ENCODE results near the gene PRDX1. TPM values are rescaled to one million over a fixed set of nuclear protein-coding genes. Genes with fewer than 3 reads are reported as not detected.
A peak's percentile ranks its signal among the peaks of the same experiment; 100 is the strongest.

Gene PRDX1
- total RNA-seq, 4 donors from 2014 or later: 120 to 291 (median 189) TPM

GRCh38 chr1:45498279-45498678 is 23.4 kb downstream of the PRDX1 start:
- Histone ChIP-seq H3K36me3 (no peaks in the 10 kb centered on the region), H3K9me3 (no peaks in the 10 kb centered on the region), H3K27me3 (no peaks in the 10 kb centered on the region), H3K4me1 (peaks cover 6 to 28% (median 15%) of the 10 kb centered on the region in 4 donors), H3K27ac (no peak overlapping the region), H3K4me3 (no peak overlapping the region)
- TF ChIP-seq CTCF (IDR thresholded peaks at IDR 0.05): no peak
- TF ChIP-seq POLR2AphosphoS5 (IDR thresholded peaks at IDR 0.05): no peak
- TF ChIP-seq POLR2A (IDR thresholded peaks at IDR 0.05): no peak
- no peak for TF ChIP-seq EP300 (IDR thresholded peaks at IDR 0.05; ENCODE audit: low read depth)
- in situ Hi-C loops (cut with MboI; ENCODE audit: low pct_ligation_motif_present in 1 of 4, low pct_unique_long_range_greater_than_20kb in 1 of 4, low sequenced_read_pairs in 3 of 4) (loop anchor here (10.0 to 25.0 kb wide), 3 partner anchors 143 to 661 kb away; partner anchors contain the start of genes HECTD3 (in 3 of the 4), UROD (in 3 of the 4) and PTCH2 (in 1 of the 4)), intact Hi-C loops (cut with DNase I; ENCODE audit: low total_unique reads) (no loop called here)
- DNase-seq: no peak

- in situ Hi-C loops (cut with MboI; ENCODE audit: low pct_ligation_motif_present in 1 of 4, low pct_unique_long_range_greater_than_20kb in 1 of 4, low sequenced_read_pairs in 3 of 4): loop anchor here (5.0 to 25.0 kb wide), 5 partner anchors 131 to 656 kb away; partner anchors contain the start of genes HECTD3 (in 3 of the 4), UROD (in 3 of the 4) and PTCH2 (in 1 of the 4)
- no peak overlapping the region for H3K4me3 ChIP-seq
Observed at GRCh38 chr1:45493116-45493697, 28.5 kb downstream of the PRDX1 start.

GRCh38 chr1:45492691-45493090 is 29.0 kb downstream of the PRDX1 start:
- no peak for DNase-seq
- Histone ChIP-seq H3K27ac (no peak overlapping the region), H3K4me1 (peaks cover 0 to 16% (median 3%) of the 10 kb centered on the region in 4 donors), H3K36me3 (no peaks in the 10 kb centered on the region), H3K9me3 (no peaks in the 10 kb centered on the region), H3K27me3 (no peaks in the 10 kb centered on the region), H3K4me3 (no peak overlapping the region)
- 40 to 74% methylated on average over 1 to 3 of the region's 3 CpGs for WGBS, 2 donors (ENCODE audit: low coverage in 1 of 2)
- TF ChIP-seq POLR2A (IDR thresholded peaks at IDR 0.05): no peak
- TF ChIP-seq CTCF (IDR thresholded peaks at IDR 0.05): no peak
- no peak for TF ChIP-seq POLR2AphosphoS5 (IDR thresholded peaks at IDR 0.05)
- no peak for TF ChIP-seq EP300 (IDR thresholded peaks at IDR 0.05; ENCODE audit: low read depth)
- intact Hi-C loops (cut with DNase I; ENCODE audit: low total_unique reads): loop anchor here (5.0 kb wide), 1 partner anchor 140 kb away; no protein-coding TSS in a partner anchor
- in situ Hi-C loops (cut with MboI; ENCODE audit: low pct_ligation_motif_present in 1 of 4, low pct_unique_long_range_greater_than_20kb in 1 of 4, low sequenced_read_pairs in 3 of 4): loop anchor here (5.0 to 25.0 kb wide), 5 partner anchors 130 to 655 kb away; partner anchors contain the start of genes HECTD3 (in 3 of the 4), UROD (in 3 of the 4) and PTCH2 (in 1 of the 4)

More at GRCh38 chr1:45493116-45493697, 28.5 kb downstream of the PRDX1 start:
- intact Hi-C loops (cut with DNase I; ENCODE audit: low total_unique reads): loop anchor here (5.0 kb wide), 1 partner anchor 141 kb away; no protein-coding TSS in a partner anchor
- 52 to 60% methylated on average over 1 to 2 of the region's 2 CpGs for WGBS, 2 donors (ENCODE audit: low coverage in 1 of 2)
- Histone ChIP-seq H3K27me3 (no peaks in the 10 kb centered on the region), H3K9me3 (no peaks in the 10 kb centered on the region), H3K36me3 (no peaks in the 10 kb centered on the region), H3K27ac (no peak overlapping the region), H3K4me1 (peaks cover 0 to 16% (median 3%) of the 10 kb centered on the region in 4 donors)
- peak; percentile 53 for DNase-seq
- TF ChIP-seq POLR2AphosphoS5 (IDR thresholded peaks at IDR 0.05): no peak
- TF ChIP-seq EP300 (IDR thresholded peaks at IDR 0.05; ENCODE audit: low read depth): no peak
- TF ChIP-seq CTCF (IDR thresholded peaks at IDR 0.05): peak; percentile 51 to 71 (median 56)

- Histone ChIP-seq H3K36me3 (no peaks in the 10 kb centered on the region), H3K27ac (peak overlapping the region; percentile 13 to 93 (median 76)), H3K4me3 (peak overlapping the region in 3 of 4 donors; percentile 17 to 99 (median 69)), H3K9me3 (no peaks in the 10 kb centered on the region), H3K4me1 (peaks cover 0 to 16% (median 3%) of the 10 kb centered on the region in 4 donors), H3K27me3 (no peaks in the 10 kb centered on the region)
- TF ChIP-seq POLR2AphosphoS5 (IDR thresholded peaks at IDR 0.05) (no peak), POLR2A (IDR thresholded peaks at IDR 0.05) (no peak), EP300 (IDR thresholded peaks at IDR 0.05; ENCODE audit: low read depth) (no peak), CTCF (IDR thresholded peaks at IDR 0.05) (no peak)
- DNase-seq: no peak
- in situ Hi-C loops (cut with MboI; ENCODE audit: low pct_ligation_motif_present in 1 of 4, low pct_unique_long_range_greater_than_20kb in 1 of 4, low sequenced_read_pairs in 3 of 4) (loop anchor here (5.0 to 25.0 kb wide), 5 partner anchors 129 to 654 kb away; partner anchors contain the start of genes HECTD3 (in 3 of the 4), UROD (in 3 of the 4) and PTCH2 (in 1 of the 4)), intact Hi-C loops (cut with DNase I; ENCODE audit: low total_unique reads) (loop anchor here (5.0 kb wide), 1 partner anchor 139 kb away; no protein-coding TSS in a partner anchor)
- 42 to 48% methylated on average over 16 to 19 of the region's 19 CpGs for WGBS, 2 donors (ENCODE audit: low coverage in 1 of 2)
Observed at GRCh38 chr1:45491487-45492260, 30.0 kb downstream of the PRDX1 start.
